ENCODE data around the gene NCOR1.
"Not testable (repeated sequence)": the region's sequence is repeated elsewhere in the genome, so short reads cannot be mapped to it uniquely, and the experiment has no call there.

NCOR1 gene

GRCh38 chr17:16214190-16215001 is 938 bp downstream of the NCOR1 start:
- DNase-seq = peak in 1 of 2 donors; percentile 12

GRCh38 chr17:16212793-16213192 is 2.5 kb downstream of the NCOR1 start:
- no peak for DNase-seq

GRCh38 chr17:16211590-16211989 is 3.7 kb downstream of the NCOR1 start:
- no peak for DNase-seq

- not testable (repeated sequence) for DNase-seq
Measured at GRCh38 chr17:16204763-16205162, 10.6 kb downstream of the NCOR1 start.

- not testable (repeated sequence) for DNase-seq
Measured at GRCh38 chr17:16202554-16203500, 12.5 kb downstream of the NCOR1 start.

GRCh38 chr17:16201693-16202131 is 13.6 kb downstream of the NCOR1 start:
- not testable (repeated sequence) for DNase-seq

- no peak for DNase-seq
Measured at GRCh38 chr17:16199093-16199492, 16.2 kb downstream of the NCOR1 start.

GRCh38 chr17:16197276-16197675 is 18.1 kb downstream of the NCOR1 start:
- no peak for DNase-seq

- peak in 1 of 2 donors; percentile 54 for DNase-seq
Measured at GRCh38 chr17:16194307-16194835, 21.0 kb downstream of the NCOR1 start.

GRCh38 chr17:16191604-16192003 is 23.7 kb downstream of the NCOR1 start:
- DNase-seq = no peak

- DNase-seq = no peak
Measured at GRCh38 chr17:16190703-16191360, 24.5 kb downstream of the NCOR1 start.

- DNase-seq = no peak
Measured at GRCh38 chr17:16189791-16190348, 25.5 kb downstream of the NCOR1 start.

GRCh38 chr17:16187642-16188041 is 27.7 kb downstream of the NCOR1 start:
- DNase-seq = no peak

- no peak for DNase-seq
Measured at GRCh38 chr17:16181581-16181980, 33.8 kb downstream of the NCOR1 start.

- DNase-seq = no peak
Measured at GRCh38 chr17:16178836-16179235, 36.5 kb downstream of the NCOR1 start.

GRCh38 chr17:16171613-16172012 is 43.7 kb downstream of the NCOR1 start:
- no peak for DNase-seq

GRCh38 chr17:16166766-16167165 is 48.6 kb downstream of the NCOR1 start:
- not testable (repeated sequence) for DNase-seq

- no peak for DNase-seq
Measured at GRCh38 chr17:16158714-16159113, 56.6 kb downstream of the NCOR1 start.

GRCh38 chr17:16155536-16155935 is 59.8 kb downstream of the NCOR1 start:
- no peak for DNase-seq

- not testable (repeated sequence) for DNase-seq
Measured at GRCh38 chr17:16152326-16152725, 63.0 kb downstream of the NCOR1 start.

GRCh38 chr17:16150251-16150856 is 65.0 kb downstream of the NCOR1 start:
- no peak for DNase-seq

- no peak for DNase-seq
Measured at GRCh38 chr17:16148596-16148995, 66.7 kb downstream of the NCOR1 start.

All from CD4-positive, alpha-beta T cell treated with Interleukin-4 for 1 hour (primary cell).